ENCODE measurements around the gene CENPT.

CENPT gene

DNA sequence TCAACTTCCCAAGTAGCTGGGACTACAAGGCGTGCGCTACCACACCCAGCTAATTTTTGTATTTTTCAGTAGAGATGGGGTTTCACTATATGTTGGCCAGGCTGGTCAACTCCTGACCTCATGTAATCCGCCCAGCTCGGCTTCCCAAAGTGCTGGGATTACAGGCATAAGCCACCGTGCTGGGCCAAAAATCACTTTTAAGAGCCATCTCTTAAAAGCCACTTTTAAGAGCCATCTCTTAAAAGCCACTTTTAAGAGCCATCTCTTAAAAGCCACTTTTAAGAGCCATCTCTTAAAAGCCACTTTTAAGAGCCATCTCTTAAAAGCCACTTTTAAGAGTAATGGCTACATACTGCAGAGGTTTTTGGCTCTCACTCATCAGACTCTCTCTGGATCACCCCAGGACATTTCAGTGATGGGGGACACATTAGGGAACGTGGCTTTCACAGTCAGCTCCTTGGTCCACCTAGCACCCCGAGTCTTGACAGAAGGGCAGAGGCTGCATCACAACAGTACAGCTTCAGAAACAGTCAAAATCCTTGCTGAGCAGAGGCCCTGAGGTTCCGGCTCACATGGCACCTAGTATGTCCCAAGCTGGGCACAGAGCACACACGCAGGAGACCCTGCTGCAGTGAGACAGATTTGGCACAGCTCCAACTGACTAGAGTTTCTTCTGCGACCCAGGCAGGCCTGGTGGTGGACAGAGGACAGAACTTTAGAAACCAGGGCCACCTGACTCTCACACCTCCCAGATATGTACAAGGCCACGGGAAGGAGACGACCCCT lies 64.7 kb downstream of the CENPT start:
- no peak for TF ChIP-seq CTCF (IDR thresholded peaks at IDR 0.05; ENCODE audit: borderline replicate concordance, insufficient read depth, low read depth, low read length)
- no peak overlapping the region for H3K4me3 ChIP-seq (ENCODE audit: low read depth, low read length)

- no peak for TF ChIP-seq CTCF (IDR thresholded peaks at IDR 0.05; ENCODE audit: borderline replicate concordance, insufficient read depth, low read depth, low read length)
- H3K4me3 ChIP-seq (ENCODE audit: low read depth, low read length) = no peak overlapping the region
These were observed 66.0 kb downstream of the CENPT start for GRCh38 chr16:67781565-67781921.

DNA sequence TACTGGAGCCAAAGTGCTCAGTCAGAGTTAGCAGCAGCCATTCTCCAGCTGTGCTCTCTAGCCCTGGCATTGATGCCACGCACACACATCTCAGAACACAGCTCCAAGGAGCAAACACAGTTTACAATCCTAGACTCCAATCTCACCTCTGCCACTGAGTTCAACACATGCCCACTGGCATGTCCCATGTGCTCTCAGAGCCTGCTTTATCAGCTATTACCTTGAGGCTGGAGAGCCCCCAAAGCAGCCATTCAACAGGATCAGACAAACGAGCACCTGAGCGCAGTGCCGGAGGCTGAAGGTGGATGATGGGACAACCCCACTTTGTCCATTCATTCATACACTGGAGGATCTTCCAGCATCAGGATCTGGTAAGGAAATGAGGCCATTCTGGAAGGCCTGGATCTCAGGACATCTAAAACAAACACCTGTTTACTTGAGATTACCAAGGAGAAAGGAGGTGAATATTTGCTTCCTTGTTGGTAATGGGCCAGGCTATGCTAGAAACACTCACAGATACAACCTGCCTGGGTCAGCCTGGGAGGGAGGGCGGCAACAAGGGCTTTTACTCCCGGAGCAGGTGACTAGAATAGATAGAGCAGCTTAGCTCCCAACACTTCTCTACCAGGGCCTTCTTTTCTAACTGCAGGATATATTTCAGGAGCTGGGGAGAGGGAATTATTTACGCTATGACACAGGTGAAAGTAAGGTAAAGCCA lies 66.5 kb downstream of the CENPT start:
- TF ChIP-seq CTCF (IDR thresholded peaks at IDR 0.05; ENCODE audit: borderline replicate concordance, insufficient read depth, low read depth, low read length) = no peak
- no peak overlapping the region for H3K4me3 ChIP-seq (ENCODE audit: low read depth, low read length)

GRCh38 chr16:67779256-67780014 lies 68.1 kb downstream of the CENPT start:
- H3K4me3 ChIP-seq (ENCODE audit: low read depth, low read length) = no peak overlapping the region
- TF ChIP-seq CTCF (IDR thresholded peaks at IDR 0.05; ENCODE audit: borderline replicate concordance, insufficient read depth, low read depth, low read length) = no peak

Data from GM12875 (cell line).